Measurements from ENCODE around the gene LZTFL1.

Gene LZTFL1

DNA sequence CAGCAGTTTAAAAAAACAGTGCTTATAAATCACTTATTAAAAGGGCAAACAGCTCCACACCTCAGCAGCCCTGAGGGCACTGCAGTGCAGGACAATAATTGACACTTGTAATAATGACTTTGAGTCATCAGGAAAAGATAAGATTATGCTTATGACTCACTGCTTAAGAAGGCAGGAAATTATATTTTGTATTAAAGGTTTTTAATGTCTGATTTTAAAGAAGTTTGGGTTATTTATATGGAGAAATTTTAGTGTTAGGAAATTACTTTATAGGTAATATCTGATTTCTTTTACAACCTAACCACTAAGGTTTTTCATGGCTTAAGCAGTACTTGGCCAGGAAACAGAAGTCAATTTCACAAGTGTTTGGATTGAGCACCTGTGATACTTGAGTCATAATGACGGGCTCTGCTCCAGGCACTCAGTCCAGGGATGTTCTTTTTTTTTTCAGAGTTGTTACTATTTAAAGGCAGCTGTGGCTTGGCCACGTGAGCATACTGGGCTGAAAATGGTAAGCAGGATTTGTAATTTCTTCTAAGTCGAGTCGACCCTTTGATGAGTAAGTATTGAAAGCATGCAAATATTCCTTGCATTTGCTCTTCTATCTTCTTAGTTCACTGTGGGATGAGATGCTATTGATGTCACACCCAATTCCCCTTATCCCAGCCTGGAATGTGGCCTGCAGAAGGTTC is 23.9 kb downstream of the LZTFL1 start:
- TF ChIP-seq, protein P1, sequence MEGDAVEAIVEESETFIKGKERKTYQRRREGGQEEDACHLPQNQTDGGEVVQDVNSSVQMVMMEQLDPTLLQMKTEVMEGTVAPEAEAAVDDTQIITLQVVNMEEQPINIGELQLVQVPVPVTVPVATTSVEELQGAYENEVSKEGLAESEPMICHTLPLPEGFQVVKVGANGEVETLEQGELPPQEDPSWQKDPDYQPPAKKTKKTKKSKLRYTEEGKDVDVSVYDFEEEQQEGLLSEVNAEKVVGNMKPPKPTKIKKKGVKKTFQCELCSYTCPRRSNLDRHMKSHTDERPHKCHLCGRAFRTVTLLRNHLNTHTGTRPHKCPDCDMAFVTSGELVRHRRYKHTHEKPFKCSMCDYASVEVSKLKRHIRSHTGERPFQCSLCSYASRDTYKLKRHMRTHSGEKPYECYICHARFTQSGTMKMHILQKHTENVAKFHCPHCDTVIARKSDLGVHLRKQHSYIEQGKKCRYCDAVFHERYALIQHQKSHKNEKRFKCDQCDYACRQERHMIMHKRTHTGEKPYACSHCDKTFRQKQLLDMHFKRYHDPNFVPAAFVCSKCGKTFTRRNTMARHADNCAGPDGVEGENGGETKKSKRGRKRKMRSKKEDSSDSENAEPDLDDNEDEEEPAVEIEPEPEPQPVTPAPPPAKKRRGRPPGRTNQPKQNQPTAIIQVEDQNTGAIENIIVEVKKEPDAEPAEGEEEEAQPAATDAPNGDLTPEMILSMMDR (IDR thresholded peaks at IDR 0.05; ENCODE audit: low read depth, low read length, missing control alignments): no peak
- in situ Hi-C loops (cut with HindIII; ENCODE audit: low sequenced_read_pairs): no loop called here
- no peak overlapping the region for H3K4me3 ChIP-seq (ENCODE audit: low read depth, low read length)
- peak; percentile 97 for DNase-seq (ENCODE audit: low read depth)

DNA sequence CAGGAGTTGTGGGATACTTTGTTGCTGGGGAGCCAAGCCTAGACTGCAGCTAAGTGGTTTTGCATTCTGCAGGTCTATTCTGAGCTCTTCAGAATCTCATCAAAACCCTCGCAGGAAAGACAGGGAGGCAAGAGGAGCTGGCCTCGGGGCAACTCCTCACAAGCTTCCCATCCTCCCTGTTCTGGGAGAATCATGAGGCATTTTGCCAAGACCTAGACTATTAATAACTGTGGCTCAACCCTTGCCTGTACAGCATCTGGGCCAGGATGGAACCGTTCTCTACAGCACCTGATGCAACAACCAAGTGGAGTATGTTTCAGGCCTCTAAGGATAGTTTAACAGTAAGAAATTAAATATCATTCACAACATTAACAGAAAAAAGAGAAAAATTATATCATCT is 25.4 kb downstream of the LZTFL1 start:
- in situ Hi-C loops (cut with HindIII; ENCODE audit: low sequenced_read_pairs): no loop called here
- TF ChIP-seq, protein P1 (IDR thresholded peaks at IDR 0.05; ENCODE audit: low read depth, low read length, missing control alignments): no peak
- H3K4me3 ChIP-seq (ENCODE audit: low read depth, low read length): no peak overlapping the region
- DNase-seq (ENCODE audit: low read depth): no peak

DNA sequence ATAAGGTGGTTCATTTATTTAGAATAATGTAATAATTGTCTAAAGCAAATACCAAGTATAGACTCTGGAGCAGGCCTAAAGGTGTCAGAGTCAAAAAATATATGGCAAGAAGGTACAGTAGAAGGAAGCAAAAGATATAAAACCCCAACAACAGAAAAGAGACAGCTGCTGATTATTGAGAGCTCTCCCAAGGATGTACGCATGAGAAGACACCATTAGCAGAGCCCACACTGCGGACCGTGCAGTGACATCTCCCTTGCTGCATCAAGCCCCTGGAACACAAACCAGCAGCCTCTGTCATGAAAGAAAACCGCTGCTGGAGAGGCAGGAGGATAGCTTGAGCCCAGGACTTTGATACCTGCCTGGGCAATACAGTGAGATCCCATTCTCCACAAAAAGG is 27.6 kb downstream of the LZTFL1 start:
- no peak for DNase-seq (ENCODE audit: low read depth)
- in situ Hi-C loops (cut with HindIII; ENCODE audit: low sequenced_read_pairs): no loop called here
- H3K4me3 ChIP-seq (ENCODE audit: low read depth, low read length): no peak overlapping the region
- TF ChIP-seq, protein P1 (IDR thresholded peaks at IDR 0.05; ENCODE audit: low read depth, low read length, missing control alignments): no peak

DNA sequence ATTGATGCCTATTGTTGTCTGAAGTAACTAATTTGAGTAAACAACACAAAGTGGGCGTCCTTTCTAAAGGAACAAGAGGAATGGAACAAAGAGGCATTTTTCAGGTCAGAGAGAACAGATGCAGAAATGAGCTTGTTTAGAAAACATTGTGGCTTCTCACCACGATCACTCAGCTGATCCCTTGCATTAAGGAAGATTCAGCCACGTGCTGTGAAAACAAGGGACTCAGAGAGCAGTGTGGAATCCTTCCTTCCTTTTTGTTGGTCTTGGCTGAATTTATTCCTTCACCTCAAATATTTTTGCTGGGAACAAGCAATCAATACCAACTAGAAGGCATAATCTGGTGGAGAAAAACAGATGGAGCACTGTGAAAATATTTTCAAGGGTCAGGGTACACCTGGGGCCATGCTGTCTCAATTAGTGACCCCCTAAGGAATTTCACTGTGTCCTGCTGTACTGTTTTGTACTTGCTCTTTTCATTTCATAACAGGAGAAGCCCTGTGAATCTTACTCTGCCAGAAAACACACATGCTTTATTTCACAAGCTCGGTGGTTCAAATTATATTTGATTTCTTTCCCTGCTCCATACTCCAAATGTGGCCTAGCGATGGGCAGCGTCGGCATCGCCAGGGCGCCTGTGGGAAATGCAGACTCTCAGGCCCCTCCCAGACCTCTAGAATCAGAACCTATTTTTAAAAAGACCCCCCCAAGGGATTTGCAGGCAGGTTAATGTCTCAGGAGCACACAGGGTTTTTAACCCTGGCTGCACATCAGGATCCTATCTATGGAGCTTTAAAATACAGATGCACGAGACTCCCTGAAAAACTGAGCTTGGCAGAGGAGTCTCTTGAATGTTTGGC is 34.0 kb downstream of the LZTFL1 start:
- TF ChIP-seq, protein P1 (IDR thresholded peaks at IDR 0.05; ENCODE audit: low read depth, low read length, missing control alignments): no peak
- H3K4me3 ChIP-seq (ENCODE audit: low read depth, low read length): no peak overlapping the region
- in situ Hi-C loops (cut with HindIII; ENCODE audit: low sequenced_read_pairs): no loop called here
- peak; percentile 18 for DNase-seq (ENCODE audit: low read depth)

DNA sequence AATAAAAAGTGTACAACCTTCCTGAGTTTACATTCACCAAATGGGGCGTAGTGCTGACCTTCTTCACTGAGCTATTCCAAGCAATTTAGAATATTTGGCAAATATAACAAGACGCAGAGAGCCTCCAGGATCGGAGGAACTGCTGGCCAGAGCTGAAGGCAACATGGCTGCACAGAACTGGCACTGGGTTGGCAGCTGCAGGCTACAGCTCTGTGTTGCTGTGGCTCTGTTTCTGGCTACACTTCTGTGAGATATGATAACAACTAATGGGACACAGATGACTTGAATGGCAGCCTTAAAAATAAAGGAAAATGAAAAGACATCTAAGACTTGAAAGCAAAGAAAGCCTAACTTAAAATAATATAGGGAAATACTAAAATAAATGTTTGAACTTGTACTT is 34.8 kb downstream of the LZTFL1 start:
- TF ChIP-seq, protein P1 (IDR thresholded peaks at IDR 0.05; ENCODE audit: low read depth, low read length, missing control alignments): no peak
- in situ Hi-C loops (cut with HindIII; ENCODE audit: low sequenced_read_pairs): no loop called here
- no peak for DNase-seq (ENCODE audit: low read depth)
- no peak overlapping the region for H3K4me3 ChIP-seq (ENCODE audit: low read depth, low read length)

DNA sequence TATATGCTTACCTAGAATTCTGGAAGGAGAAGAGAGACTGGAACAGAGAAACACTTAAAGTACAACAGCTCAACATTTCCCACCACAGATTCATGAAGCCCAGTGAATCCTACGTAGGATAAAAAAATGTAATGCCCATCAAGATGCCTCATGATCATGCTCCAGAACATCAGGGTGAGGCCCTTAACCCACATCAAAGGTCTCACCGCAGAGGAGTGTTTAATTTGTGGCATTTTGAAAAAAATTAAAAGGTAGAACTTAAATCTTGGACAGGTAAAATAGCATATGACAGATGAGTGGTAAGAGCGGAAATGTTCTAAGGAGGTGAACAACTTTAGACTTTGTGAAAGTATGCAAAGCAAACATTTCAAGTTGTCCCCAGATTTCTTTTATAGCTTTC is 35.8 kb downstream of the LZTFL1 start:
- TF ChIP-seq, protein P1 (IDR thresholded peaks at IDR 0.05; ENCODE audit: low read depth, low read length, missing control alignments): no peak
- H3K4me3 ChIP-seq (ENCODE audit: low read depth, low read length): no peak overlapping the region
- in situ Hi-C loops (cut with HindIII; ENCODE audit: low sequenced_read_pairs): no loop called here
- no peak for DNase-seq (ENCODE audit: low read depth)

All from astrocyte of the cerebellum (primary cell).